Neural crest cell (in vitro differentiated cells): Measurements from ENCODE around the gene DCHS1. TPM values are rescaled to one million over a fixed set of nuclear protein-coding genes. Genes with fewer than 3 reads are reported as not detected.

ENCODE experiments used
- DNase-seq: peaks from one replicate; pipeline ENCODE4 v3.0.0; 2021; ENCODE audit warnings: low read depth, mixed read lengths, low spot score
- H3K27ac Mint-ChIP-seq: one replicate; pipeline ENCODE4 v1.8.0; 2021; ENCODE audit warnings: mild to moderate bottlenecking, mixed read lengths; ENCODE audit not compliant: unreplicated experiment
- H3K27me3 Mint-ChIP-seq: 2 replicates; pipeline ENCODE4 v1.8.0; 2021; ENCODE audit warnings: low read depth, mild to moderate bottlenecking, mixed read lengths
- H3K36me3 Mint-ChIP-seq: 2 replicates; pipeline ENCODE4 v1.8.0; 2021; ENCODE audit warnings: low read depth, mild to moderate bottlenecking, mixed read lengths
- H3K4me1 Mint-ChIP-seq: 2 replicates; pipeline ENCODE4 v1.8.0; 2021; ENCODE audit warnings: mixed read lengths
- H3K4me3 Mint-ChIP-seq: one replicate; pipeline ENCODE4 v1.8.0; 2021; ENCODE audit warnings: mild to moderate bottlenecking, mixed read lengths
- H3K9me3 Mint-ChIP-seq: 2 replicates; pipeline ENCODE4 v1.8.0; 2021; ENCODE audit warnings: mixed read lengths
- total RNA-seq: library from RNA; stranded (reverse); gene quantifications from 2 replicates; pipeline ENCODE4 v1.2.1, GENCODE V29; 2021
- TF ChIP-seq, protein P1 (sequence below): fragments of 200-600 bp; sonication (generic); conservative IDR thresholded peaks from 2 replicates; pipeline ENCODE4 v1.5.0; 2021; ENCODE audit warnings: antibody characterized with exemption, mild to moderate bottlenecking

The DCHS1 gene
- total RNA-seq, 1 donor from 2014 or later = 40.4 TPM

DNA sequence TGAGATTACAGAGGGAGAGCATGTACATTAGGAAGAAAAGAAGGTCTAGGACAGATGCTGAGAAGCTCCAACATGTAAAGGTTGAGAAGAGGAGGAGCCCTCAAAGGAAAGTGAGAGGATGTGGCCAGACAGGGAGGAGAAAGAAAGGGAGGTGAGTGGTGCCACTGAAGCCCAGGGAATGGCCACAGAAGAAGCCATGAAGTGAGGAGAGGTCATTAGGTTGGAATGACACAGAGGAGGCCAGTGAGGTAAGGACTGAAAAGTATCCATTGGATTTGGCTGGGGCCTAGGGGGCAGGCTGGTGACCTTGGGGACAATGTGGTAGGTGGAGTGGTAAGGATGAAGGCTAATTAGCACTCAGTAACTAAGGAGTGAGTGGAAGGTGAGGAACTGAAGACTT lies 3.0 kb upstream of the DCHS1 start:
- Mint-ChIP-seq H3K27me3 (peaks cover 25% of the 10 kb centered on the region), H3K36me3 (no peaks in the 10 kb centered on the region), H3K4me3 (no peak overlapping the region), H3K27ac (no peak overlapping the region), H3K4me1 (peaks cover 11% of the 10 kb centered on the region), H3K9me3 (no peaks in the 10 kb centered on the region)
- TF ChIP-seq, protein P1, sequence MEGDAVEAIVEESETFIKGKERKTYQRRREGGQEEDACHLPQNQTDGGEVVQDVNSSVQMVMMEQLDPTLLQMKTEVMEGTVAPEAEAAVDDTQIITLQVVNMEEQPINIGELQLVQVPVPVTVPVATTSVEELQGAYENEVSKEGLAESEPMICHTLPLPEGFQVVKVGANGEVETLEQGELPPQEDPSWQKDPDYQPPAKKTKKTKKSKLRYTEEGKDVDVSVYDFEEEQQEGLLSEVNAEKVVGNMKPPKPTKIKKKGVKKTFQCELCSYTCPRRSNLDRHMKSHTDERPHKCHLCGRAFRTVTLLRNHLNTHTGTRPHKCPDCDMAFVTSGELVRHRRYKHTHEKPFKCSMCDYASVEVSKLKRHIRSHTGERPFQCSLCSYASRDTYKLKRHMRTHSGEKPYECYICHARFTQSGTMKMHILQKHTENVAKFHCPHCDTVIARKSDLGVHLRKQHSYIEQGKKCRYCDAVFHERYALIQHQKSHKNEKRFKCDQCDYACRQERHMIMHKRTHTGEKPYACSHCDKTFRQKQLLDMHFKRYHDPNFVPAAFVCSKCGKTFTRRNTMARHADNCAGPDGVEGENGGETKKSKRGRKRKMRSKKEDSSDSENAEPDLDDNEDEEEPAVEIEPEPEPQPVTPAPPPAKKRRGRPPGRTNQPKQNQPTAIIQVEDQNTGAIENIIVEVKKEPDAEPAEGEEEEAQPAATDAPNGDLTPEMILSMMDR = no peak
- DNase-seq = no peak

- Mint-ChIP-seq H3K36me3 (no peaks in the 10 kb centered on the region), H3K4me3 (peak overlapping the region; percentile 84), H3K9me3 (no peaks in the 10 kb centered on the region), H3K27me3 (peaks cover 21% of the 10 kb centered on the region), H3K27ac (no peak overlapping the region), H3K4me1 (peaks cover 11% of the 10 kb centered on the region)
- no peak for DNase-seq
- TF ChIP-seq, protein P1 = no peak
Measured at GRCh38 chr11:6657346-6657745, 1.7 kb upstream of the DCHS1 start.

DNA sequence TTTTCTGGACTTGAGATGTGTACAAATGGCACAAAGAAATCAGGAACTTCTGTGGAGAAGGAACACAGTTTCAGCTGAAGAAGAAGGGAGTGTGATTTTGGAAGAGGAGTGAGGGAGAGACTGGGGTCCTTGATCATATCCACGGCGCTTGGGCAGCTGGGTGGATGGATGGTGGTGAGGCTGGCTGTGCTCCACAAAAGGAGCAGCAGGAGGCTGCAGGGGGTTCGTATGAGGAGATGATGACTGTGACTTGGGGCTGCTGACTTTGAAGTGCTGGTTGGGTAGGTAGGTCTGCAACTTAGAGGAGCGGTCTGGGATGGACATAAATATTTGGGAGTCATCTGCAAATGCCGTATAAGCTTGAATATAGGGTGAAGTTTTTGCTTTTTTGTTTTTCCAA lies 1.3 kb upstream of the DCHS1 start:
- no peaks in the 10 kb centered on the region for H3K9me3 Mint-ChIP-seq
- no peak for DNase-seq

GRCh38 chr11:6656584-6656915 lies 941 bp upstream of the DCHS1 start:
- Mint-ChIP-seq H3K9me3 (no peaks in the 10 kb centered on the region), H3K27me3 (peaks cover 18% of the 10 kb centered on the region), H3K4me3 (peak overlapping the region; percentile 84), H3K27ac (no peak overlapping the region), H3K4me1 (peaks cover 11% of the 10 kb centered on the region), H3K36me3 (no peaks in the 10 kb centered on the region)
- no peak for DNase-seq
- TF ChIP-seq, protein P1 = no peak

More for the DNA sequence above, 1.3 kb upstream of the DCHS1 start:
- peaks cover 21% of the 10 kb centered on the region for H3K27me3 Mint-ChIP-seq
- H3K4me3 Mint-ChIP-seq = peak overlapping the region; percentile 84
- H3K27ac Mint-ChIP-seq = no peak overlapping the region
- no peaks in the 10 kb centered on the region for H3K36me3 Mint-ChIP-seq
- peaks cover 11% of the 10 kb centered on the region for H3K4me1 Mint-ChIP-seq
- TF ChIP-seq, protein P1 = no peak

GRCh38 chr11:6655020-6655789 lies 404 bp downstream of the DCHS1 start:
- no peak overlapping the region for H3K4me3 Mint-ChIP-seq
- no peak for DNase-seq
- H3K27ac Mint-ChIP-seq = no peak overlapping the region
- H3K27me3 Mint-ChIP-seq = peaks cover 17% of the 10 kb centered on the region
- H3K36me3 Mint-ChIP-seq = no peaks in the 10 kb centered on the region
- no peaks in the 10 kb centered on the region for H3K9me3 Mint-ChIP-seq
- TF ChIP-seq, protein P1 = no peak
- peaks cover 11% of the 10 kb centered on the region for H3K4me1 Mint-ChIP-seq
